GM13977 (cell line): ENCODE measurements around the gene DIPK1B.

ENCODE experiments used
- DNase-seq: peaks from one replicate; pipeline ENCODE4 v3.0.0; 2012; ENCODE audit warnings: low spot score
- in situ Hi-C: fragments of 300-500 bp; cut with MboI; formaldehyde crosslinking; loops from one replicate; pipeline ENCODE4 v1.12.0; 2022; ENCODE audit warnings: low sequenced_read_pairs, low pct_unique_long_range_greater_than_20kb, mixed read lengths, inconsistent platforms; ENCODE audit not compliant: unreplicated experiment
- TF ChIP-seq, protein P1 (sequence below): IDR thresholded peaks from 2 replicates; pipeline ENCODE4 v1.5.1; 2012; ENCODE audit warnings: mild to moderate bottlenecking, control low read depth; ENCODE audit not compliant: insufficient read depth; ENCODE audit errors: extremely low read depth, missing control alignments

The DIPK1B gene

DNA sequence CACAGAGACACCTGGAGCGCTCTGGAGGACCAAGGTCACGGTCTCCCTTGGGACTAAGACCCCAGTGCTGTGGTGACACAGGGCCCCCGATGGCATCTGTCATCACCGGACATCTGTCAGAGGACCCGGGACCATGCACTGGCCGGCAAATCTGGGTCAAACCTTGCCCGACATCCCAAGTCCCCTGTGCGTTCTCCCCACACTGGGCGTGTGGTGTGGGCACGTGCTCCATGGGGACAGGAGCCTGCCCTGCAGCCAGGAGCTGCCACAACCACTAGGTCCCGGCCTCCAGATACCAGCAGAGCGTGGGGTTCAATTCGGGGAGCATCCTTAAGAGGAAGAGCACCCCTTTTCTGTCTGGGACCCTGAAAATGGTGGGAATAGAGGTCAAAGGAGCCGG is 28.6 kb upstream of the DIPK1B start:
- no peak for DNase-seq
- in situ Hi-C loops = no loop called here
- TF ChIP-seq, protein P1, sequence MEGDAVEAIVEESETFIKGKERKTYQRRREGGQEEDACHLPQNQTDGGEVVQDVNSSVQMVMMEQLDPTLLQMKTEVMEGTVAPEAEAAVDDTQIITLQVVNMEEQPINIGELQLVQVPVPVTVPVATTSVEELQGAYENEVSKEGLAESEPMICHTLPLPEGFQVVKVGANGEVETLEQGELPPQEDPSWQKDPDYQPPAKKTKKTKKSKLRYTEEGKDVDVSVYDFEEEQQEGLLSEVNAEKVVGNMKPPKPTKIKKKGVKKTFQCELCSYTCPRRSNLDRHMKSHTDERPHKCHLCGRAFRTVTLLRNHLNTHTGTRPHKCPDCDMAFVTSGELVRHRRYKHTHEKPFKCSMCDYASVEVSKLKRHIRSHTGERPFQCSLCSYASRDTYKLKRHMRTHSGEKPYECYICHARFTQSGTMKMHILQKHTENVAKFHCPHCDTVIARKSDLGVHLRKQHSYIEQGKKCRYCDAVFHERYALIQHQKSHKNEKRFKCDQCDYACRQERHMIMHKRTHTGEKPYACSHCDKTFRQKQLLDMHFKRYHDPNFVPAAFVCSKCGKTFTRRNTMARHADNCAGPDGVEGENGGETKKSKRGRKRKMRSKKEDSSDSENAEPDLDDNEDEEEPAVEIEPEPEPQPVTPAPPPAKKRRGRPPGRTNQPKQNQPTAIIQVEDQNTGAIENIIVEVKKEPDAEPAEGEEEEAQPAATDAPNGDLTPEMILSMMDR = no peak

DNA sequence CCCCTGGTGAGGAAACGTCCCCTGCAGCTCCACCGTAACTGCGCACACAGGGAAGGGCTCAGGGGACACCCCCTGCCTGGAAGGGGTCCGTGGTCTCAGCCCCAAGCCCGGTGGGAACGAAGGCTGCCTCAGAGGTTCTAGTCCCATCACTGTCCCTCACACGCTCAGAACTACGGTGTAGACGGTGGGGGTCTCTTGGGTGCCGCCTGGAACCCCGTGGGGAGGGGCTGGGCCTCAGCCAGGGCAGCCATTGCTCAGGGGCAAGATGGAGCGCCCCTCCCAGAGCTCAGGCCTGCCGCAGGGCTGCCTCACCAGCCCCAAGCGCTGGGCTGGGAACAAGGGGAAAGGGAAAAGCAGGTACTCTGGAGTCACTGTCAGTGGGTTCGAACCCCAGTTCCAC is 28.0 kb upstream of the DIPK1B start:
- in situ Hi-C loops = no loop called here
- TF ChIP-seq, protein P1 = no peak
- no peak for DNase-seq

DNA sequence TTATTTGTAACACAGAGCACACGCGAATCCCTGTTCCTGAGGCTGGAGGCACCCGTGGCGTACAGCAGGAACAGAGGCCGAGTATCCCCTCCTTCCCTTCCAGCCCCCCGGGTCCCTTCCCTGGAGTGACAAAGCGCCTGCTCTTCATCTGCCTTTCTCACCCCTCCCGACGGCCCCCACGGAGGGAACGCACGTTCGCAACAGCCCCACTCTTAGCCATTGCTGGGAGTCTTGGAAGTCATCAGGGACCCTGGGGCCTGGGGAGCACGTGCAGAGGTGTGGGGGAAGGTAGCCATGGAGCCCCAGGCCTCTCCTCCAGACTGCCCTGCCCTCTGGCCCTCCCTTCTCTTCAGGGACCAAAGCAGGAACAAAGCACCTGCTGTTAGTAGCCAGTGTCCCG is 27.6 kb upstream of the DIPK1B start:
- TF ChIP-seq, protein P1 = no peak
- no peak for DNase-seq
- in situ Hi-C loops = no loop called here

DNA sequence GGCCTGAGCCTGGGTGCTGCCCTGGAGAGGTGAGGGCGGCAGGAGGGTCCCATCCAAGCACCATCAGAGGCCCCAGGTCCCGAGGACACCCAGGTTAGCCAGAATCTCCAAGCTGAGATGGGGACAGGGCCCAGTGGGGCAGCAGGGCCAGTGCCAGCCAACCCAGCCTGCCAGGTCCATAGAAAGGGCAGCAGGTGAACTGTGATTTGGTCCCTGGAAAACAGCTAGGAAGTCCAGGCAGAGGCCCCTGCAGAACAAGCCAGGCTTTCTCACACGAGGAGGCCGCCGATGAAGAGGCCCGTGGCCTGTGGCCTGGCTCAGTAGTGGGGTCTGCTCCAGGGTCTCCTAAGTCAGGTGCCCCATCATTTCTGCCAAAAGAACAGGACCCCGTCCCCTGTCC is 27.2 kb upstream of the DIPK1B start:
- TF ChIP-seq, protein P1 = no peak
- DNase-seq = no peak
- in situ Hi-C loops = no loop called here

DNA sequence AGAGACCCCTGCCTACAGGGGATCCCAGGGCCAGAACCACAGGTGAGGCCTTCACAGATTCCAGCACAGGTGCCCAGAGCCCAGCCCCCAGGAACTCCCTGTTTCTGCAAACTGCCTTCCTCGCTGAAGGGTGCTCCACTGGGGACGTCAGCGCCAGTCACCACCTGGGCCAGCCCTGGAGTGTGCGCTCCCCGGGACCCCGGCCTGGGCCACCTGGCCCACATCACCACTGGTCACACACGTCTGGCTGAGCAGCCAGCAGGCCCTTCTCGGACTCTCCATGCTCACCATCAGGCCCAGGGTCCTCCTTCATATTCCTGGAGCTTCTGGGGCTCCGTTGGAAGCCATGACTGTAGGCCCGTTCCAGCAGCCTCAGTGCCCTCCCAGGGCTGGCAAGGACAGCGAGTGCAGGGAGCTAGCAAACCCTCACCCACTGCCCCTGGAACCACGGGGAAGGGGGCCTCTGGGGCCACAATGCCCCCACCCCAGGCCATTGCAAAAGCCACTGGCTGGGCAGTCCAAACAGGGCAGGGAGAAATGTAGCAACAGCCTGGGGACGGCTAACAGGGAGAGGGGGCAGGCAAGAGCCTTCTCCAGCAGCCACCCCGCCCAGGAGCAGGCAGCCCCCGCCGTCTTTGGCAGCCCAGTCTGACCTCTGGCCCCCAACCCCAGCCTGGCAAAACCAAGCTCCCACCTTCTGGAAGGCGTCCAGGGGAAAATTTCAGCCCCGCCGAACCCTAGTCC is 26.4 kb upstream of the DIPK1B start:
- TF ChIP-seq, protein P1 = no peak
- DNase-seq = no peak
- in situ Hi-C loops = no loop called here

DNA sequence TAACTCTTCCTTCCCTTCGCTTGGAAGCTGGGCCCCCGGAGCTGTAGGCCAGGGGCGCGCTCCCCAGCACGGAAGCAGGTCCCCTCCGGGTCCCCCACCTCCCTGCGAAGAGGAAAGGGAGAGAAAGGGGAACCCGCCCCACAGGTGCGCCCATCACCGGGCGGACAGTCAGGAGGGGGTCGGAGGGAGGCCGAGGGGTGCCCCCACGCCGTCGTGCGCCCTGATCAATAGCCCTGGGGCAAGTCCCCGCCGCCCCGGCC is 25.9 kb upstream of the DIPK1B start:
- no peak for DNase-seq
- in situ Hi-C loops = no loop called here
- TF ChIP-seq, protein P1 = no peak
